OCI-LY1 (cell line): ENCODE measurements around the gene POLD4.

Experiments
- H2AFZ ChIP-seq: fragments of 200-600 bp; sonication (generic), shearing (Covaris generic); 2 replicates; pipeline ENCODE4 v1.6.0; 2014; ENCODE audit warnings: antibody characterized with exemption, mild to moderate bottlenecking, low read length
- H3F3A ChIP-seq: fragments of 200-600 bp; sonication (generic), shearing (Covaris generic); 2 replicates; pipeline ENCODE4 v1.6.0; 2014; ENCODE audit warnings: mild to moderate bottlenecking, antibody characterized with exemption, low read length, moderate library complexity; ENCODE audit not compliant: insufficient read depth
- H3K27ac ChIP-seq: fragments of 200-600 bp; sonication (generic); 2 replicates; pipeline ENCODE4 v1.5.1; 2014; ENCODE audit warnings: low read length, mixed run types, mild to moderate bottlenecking, low read depth; ENCODE audit not compliant: poor library complexity, severe bottlenecking
- H3K27me3 ChIP-seq: fragments of 200-600 bp; sonication (generic); 2 replicates; pipeline ENCODE4 v1.6.0; 2014; ENCODE audit warnings: antibody characterized with exemption, mild to moderate bottlenecking, low read length, moderate library complexity; ENCODE audit not compliant: insufficient read depth
- H3K36me3 ChIP-seq: fragments of 200-600 bp; sonication (generic); 2 replicates; pipeline ENCODE4 v1.6.1; 2014; ENCODE audit warnings: mild to moderate bottlenecking, antibody characterized with exemption, low read length, moderate library complexity, mixed read lengths; ENCODE audit not compliant: insufficient read depth
- H3K4me1 ChIP-seq: fragments of 200-600 bp; sonication (generic); 2 replicates; pipeline ENCODE4 v1.5.1; 2014; ENCODE audit warnings: mild to moderate bottlenecking, low read length, moderate library complexity; ENCODE audit not compliant: insufficient read depth, severe bottlenecking
- H3K4me2 ChIP-seq: fragments of 200-600 bp; sonication (generic), shearing (Covaris generic); 2 replicates; pipeline ENCODE4 v1.6.1; 2014; ENCODE audit warnings: low read length
- H3K4me3 ChIP-seq: fragments of 200-600 bp; sonication (generic); 2 replicates; pipeline ENCODE4 v1.5.1; 2014; ENCODE audit warnings: low read length, low read depth, mild to moderate bottlenecking, mixed read lengths; ENCODE audit not compliant: poor library complexity, severe bottlenecking
- H3K79me2 ChIP-seq: fragments of 200-600 bp; shearing (Covaris generic); 2 replicates; pipeline ENCODE4 v1.6.1; 2016; ENCODE audit warnings: mixed run types, low read length, mixed read lengths; ENCODE audit not compliant: insufficient read depth
- H3K9ac ChIP-seq: fragments of 200-600 bp; sonication (generic), shearing (Covaris generic); 2 replicates; pipeline ENCODE4 v1.6.1; 2014; ENCODE audit warnings: mild to moderate bottlenecking, low read length, mixed read lengths
- H3K9me2 ChIP-seq: fragments of 200-600 bp; sonication (generic), shearing (Covaris generic); 2 replicates; pipeline ENCODE4 v1.6.1; 2014; ENCODE audit warnings: low read depth, mild to moderate bottlenecking, low read length, mixed read lengths
- H3K9me3 ChIP-seq: fragments of 200-600 bp; shearing (Covaris generic); 2 replicates; pipeline ENCODE4 v1.6.1; 2014; ENCODE audit warnings: low read length, mixed read lengths
- H4K20me1 ChIP-seq: fragments of 200-600 bp; sonication (generic), shearing (Covaris generic); 2 replicates; pipeline ENCODE4 v1.6.0; 2016; ENCODE audit warnings: mild to moderate bottlenecking, low read length; ENCODE audit not compliant: insufficient read depth
- EZH2 ChIP-seq: fragments of 200-600 bp; sonication (generic), shearing (Covaris generic); IDR thresholded peaks from 2 replicates; pipeline ENCODE4 v1.8.0; 2017; ENCODE audit warnings: borderline replicate concordance, mixed run types, mild to moderate bottlenecking, antibody characterized with exemption, low read length, moderate library complexity, mixed read lengths
- TF ChIP-seq, protein P1 (sequence below): fragments of 200-600 bp; sonication (generic), shearing (Covaris generic); IDR thresholded peaks from 2 replicates; pipeline ENCODE4 v1.5.1; 2017; ENCODE audit warnings: mild to moderate bottlenecking, antibody characterized with exemption, low read length, moderate library complexity, mixed read lengths

Gene POLD4

DNA sequence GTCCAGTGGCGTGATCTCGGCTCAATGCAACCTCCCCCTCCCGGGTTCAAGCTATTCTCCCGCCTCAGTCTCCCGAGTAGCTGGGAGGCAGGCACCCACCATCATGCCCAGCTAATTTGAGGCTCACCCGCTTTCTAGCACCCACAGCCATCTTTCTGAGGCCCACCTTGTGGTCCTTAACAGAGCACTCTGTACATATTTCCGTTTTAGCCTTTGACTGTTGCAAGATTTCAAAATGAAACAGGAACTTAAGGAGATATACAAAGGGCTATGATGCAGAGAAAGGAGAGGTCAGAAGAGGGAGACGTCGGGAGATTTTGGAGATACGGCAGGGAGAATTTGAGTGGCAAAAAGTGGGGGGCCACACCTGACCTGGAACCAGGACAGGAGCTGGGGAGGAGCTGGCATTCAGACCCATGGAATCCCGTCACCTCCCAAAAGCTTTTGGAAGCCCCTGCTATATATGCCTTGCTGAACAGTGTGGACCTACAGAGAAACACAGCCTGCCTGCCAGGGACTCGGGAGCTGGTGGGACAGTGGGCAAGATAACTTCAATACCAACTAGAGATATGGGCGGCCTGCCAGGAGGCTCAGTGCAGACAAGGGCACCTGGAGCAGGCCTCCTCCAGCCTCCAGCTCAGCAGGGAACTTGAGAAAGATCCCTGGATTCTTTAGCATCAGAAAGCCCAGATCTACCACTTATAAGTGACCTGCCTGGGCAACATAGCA, 28.1 kb upstream of the POLD4 start:
- H4K20me1 ChIP-seq: no peaks in the 10 kb centered on the region
- H2AFZ ChIP-seq: peak overlapping the region; percentile 93; the same call in 1 of the 2 replicates
- H3F3A ChIP-seq: no peaks in the 10 kb centered on the region
- TF ChIP-seq, protein P1, sequence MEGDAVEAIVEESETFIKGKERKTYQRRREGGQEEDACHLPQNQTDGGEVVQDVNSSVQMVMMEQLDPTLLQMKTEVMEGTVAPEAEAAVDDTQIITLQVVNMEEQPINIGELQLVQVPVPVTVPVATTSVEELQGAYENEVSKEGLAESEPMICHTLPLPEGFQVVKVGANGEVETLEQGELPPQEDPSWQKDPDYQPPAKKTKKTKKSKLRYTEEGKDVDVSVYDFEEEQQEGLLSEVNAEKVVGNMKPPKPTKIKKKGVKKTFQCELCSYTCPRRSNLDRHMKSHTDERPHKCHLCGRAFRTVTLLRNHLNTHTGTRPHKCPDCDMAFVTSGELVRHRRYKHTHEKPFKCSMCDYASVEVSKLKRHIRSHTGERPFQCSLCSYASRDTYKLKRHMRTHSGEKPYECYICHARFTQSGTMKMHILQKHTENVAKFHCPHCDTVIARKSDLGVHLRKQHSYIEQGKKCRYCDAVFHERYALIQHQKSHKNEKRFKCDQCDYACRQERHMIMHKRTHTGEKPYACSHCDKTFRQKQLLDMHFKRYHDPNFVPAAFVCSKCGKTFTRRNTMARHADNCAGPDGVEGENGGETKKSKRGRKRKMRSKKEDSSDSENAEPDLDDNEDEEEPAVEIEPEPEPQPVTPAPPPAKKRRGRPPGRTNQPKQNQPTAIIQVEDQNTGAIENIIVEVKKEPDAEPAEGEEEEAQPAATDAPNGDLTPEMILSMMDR: no peak
- TF ChIP-seq EZH2: no peak
- peak overlapping the region; percentile 8 for H3K4me2 ChIP-seq
- H3K27ac ChIP-seq: peak overlapping the region; percentile 1
- H3K4me1 ChIP-seq: peaks cover 12% of the 10 kb centered on the region
- H3K9me3 ChIP-seq: no peaks in the 10 kb centered on the region
- no peak overlapping the region for H3K4me3 ChIP-seq
- H3K36me3 ChIP-seq: no peaks in the 10 kb centered on the region
- H3K79me2 ChIP-seq: no peaks in the 10 kb centered on the region
- H3K9ac ChIP-seq: peak overlapping the region; percentile 26; the same call in 1 of the 2 replicates
- H3K27me3 ChIP-seq: peaks cover 4% of the 10 kb centered on the region; the same call in 1 of the 2 replicates
- H3K9me2 ChIP-seq: no peaks in the 10 kb centered on the region

DNA sequence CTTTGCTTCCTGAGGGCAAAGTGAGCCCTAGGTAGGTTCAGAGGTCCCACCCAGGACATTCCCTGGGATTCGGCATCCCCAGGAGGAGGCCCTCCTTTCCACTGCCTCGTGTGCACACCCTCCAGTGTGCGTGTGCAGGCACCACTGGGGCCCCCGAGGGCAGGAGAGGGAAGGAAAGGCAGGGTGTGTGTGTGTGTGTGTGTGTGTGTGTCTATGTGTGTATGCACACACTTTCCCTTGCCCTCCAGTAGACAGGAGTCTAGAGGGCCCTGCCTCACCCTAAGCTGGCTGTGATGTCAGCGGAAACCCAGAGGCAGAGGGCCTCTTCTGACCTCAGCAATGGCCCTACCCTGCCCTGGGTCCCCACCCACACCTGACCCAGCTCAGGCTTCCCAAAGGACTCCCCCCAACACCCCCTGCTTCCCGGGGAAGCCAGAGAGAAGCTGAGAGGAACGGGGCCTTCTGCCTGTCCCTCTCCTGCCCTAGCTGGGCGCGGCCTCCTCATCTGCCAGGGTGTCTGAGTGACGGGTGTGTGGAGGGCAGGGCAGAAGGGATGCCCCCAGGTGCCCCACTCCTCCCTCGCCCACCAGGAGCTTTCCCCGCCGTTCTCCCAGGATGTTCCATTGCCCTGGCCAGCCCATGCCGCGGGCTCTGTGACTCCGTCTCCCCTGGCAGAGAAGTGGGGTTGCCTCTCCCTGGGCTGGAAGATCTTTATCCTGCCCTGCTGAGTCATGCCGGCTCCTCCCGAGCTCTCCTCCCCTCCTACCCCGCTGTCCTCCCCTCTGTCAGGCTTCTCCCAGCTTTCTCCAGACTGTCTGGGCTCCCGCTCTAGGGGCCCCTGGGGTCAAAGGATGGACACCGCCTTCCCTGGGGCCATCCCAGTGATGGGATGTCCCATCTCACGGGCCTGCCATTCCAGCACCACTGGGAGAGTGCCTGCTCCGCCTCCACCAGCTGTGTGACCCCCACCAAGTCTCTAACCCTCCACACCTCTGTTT, 26.0 kb upstream of the POLD4 start:
- H3K9me3 ChIP-seq: no peaks in the 10 kb centered on the region
- H3K9me2 ChIP-seq: no peaks in the 10 kb centered on the region
- no peak overlapping the region for H3K4me3 ChIP-seq
- no peak overlapping the region for H3K9ac ChIP-seq
- peaks cover 5% of the 10 kb centered on the region; the same call in 1 of the 2 replicates for H3K27me3 ChIP-seq
- H4K20me1 ChIP-seq: no peaks in the 10 kb centered on the region
- no peak overlapping the region for H2AFZ ChIP-seq
- peaks cover 13% of the 10 kb centered on the region for H3K4me1 ChIP-seq
- no peak overlapping the region for H3K27ac ChIP-seq
- TF ChIP-seq, protein P1: no peak
- no peak for TF ChIP-seq EZH2
- H3K79me2 ChIP-seq: no peaks in the 10 kb centered on the region
- H3K4me2 ChIP-seq: no peak overlapping the region
- no peaks in the 10 kb centered on the region for H3F3A ChIP-seq
- H3K36me3 ChIP-seq: no peaks in the 10 kb centered on the region

DNA sequence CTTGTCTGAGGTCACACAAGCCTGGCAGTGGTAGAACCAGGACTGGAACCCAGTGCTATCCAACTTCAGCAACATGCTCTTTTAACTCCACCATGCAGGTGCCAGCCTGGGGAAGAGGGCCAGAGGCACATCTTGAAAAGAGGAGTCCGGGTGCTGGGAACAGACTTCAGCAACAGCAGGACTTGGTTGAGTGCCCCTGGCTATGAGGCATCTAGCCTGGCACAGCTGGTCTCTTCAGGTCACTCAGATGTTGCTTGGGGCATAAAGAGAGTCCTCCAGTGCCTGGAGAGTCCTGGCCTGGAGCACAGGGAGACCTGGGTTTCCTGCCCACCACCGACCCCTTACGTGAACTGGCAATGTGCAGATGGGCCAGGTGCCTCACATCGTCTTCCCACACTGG, 25.2 kb upstream of the POLD4 start:
- Histone ChIP-seq H3K9ac (no peak overlapping the region), H2AFZ (no peak overlapping the region), H3F3A (no peaks in the 10 kb centered on the region), H3K9me3 (no peaks in the 10 kb centered on the region), H3K27me3 (peaks cover 5% of the 10 kb centered on the region; the same call in 1 of the 2 replicates), H3K79me2 (no peaks in the 10 kb centered on the region), H3K36me3 (no peaks in the 10 kb centered on the region), H3K4me3 (no peak overlapping the region), H3K9me2 (no peaks in the 10 kb centered on the region), H3K4me2 (no peak overlapping the region), H4K20me1 (no peaks in the 10 kb centered on the region), H3K27ac (no peak overlapping the region), H3K4me1 (peaks cover 21% of the 10 kb centered on the region)
- TF ChIP-seq, protein P1: no peak
- TF ChIP-seq EZH2: no peak
